K562 (cell line): Measurements from ENCODE around the gene LLGL2. TPM values are rescaled to one million over a fixed set of nuclear protein-coding genes. Genes with fewer than 3 reads are reported as not detected.

Source experiments
- ATAC-seq: fragments of 200-7000 bp; cut with Tn5 transposase; 3 replicates; pipeline ENCODE4 v1.9.1; 2020; ENCODE audit warnings: moderate library complexity
- BruUV-seq: library from RNA; stranded (reverse); fragments of 400-500 nt; replicated peaks from 2 replicates; lab custom pipeline; 2021; lab: Mats Ljungman, UMichigan
- CTCF ChIA-PET: fragments of 300-600 bp; formaldehyde crosslinking; extraction: SDS; loops from one replicate; lab custom pipeline; 2021; ENCODE audit warnings: low intra/inter-chr PET ratio; lab: Yijun Ruan, JAX
- POLR2A ChIA-PET: fragments of 300-600, 350-650 bp; sonication (Branson Sonifier 250); formaldehyde crosslinking; extraction: SDS; loops from one replicate; lab custom pipeline; 2021; ENCODE audit warnings: antibody characterized with exemption, inconsistent platforms; lab: Yijun Ruan, JAX
- DNase-seq, 4 experiments: peaks; one replicate each; pipeline versions ENCODE4 v3.0.0 to v3.0.0-alpha.2; 2011 to 2018; ENCODE audit warnings: low spot score in 3 of 4, mixed read lengths in 3 of 4; ENCODE audit errors: extremely low read depth in 1 of 4
- FAIRE-seq: peaks from 2 replicates; lab custom pipeline; 2011; peaks lifted over from hg19 to GRCh38; lab: Jason Lieb, UNC
- H2AFZ ChIP-seq: 2 replicates; pipeline ENCODE4 v1.6.0; 2011; ENCODE audit warnings: low read depth, low read length, control low read depth, inconsistent platforms
- H3K27ac ChIP-seq: fragments of 200-600 bp; 3 replicates; pipeline ENCODE4 v1.8.0; 2011; ENCODE audit warnings: low read depth, mild to moderate bottlenecking, control low read depth, inconsistent platforms, low read length, moderate library complexity, mixed read lengths; ENCODE audit errors: extremely low read depth
- H3K27me3 ChIP-seq, 2 experiments: fragments of 300-600 bp in 1 of 2; 2 replicates in 1 of 2; 3 replicates in 1 of 2; pipeline versions ENCODE4 v1.6.0 to v1.8.0; 2011; ENCODE audit warnings: inconsistent platforms in 2 of 2, low read length in 2 of 2, mild to moderate bottlenecking in 1 of 2, mixed read lengths in 1 of 2, moderate library complexity in 1 of 2; ENCODE audit not compliant: control insufficient read depth in 2 of 2, insufficient read depth in 2 of 2
- H3K36me3 ChIP-seq: fragments of 300-600 bp; 3 replicates; pipeline ENCODE4 v1.8.0; 2011; ENCODE audit warnings: mild to moderate bottlenecking, low read length, inconsistent platforms; ENCODE audit not compliant: control insufficient read depth, insufficient read depth
- H3K4me1 ChIP-seq, 2 experiments: fragments of 200-600 bp in 1 of 2; replicated peaks in 1 of 2; 2 replicates in 1 of 2; 3 replicates in 1 of 2; pipeline versions ENCODE4 v1.5.1 to v1.8.0; 2011; ENCODE audit warnings: inconsistent platforms in 2 of 2, low read length in 2 of 2, mild to moderate bottlenecking in 1 of 2, mixed read lengths in 1 of 2, moderate library complexity in 1 of 2; ENCODE audit not compliant: control insufficient read depth in 2 of 2, insufficient read depth in 2 of 2
- H3K4me2 ChIP-seq: 2 replicates; pipeline ENCODE4 v1.6.1; 2011; ENCODE audit warnings: low read length, control low read depth, inconsistent platforms, mixed read lengths; ENCODE audit not compliant: insufficient read depth
- H3K4me3 ChIP-seq: fragments of 200-600 bp; sonication (generic), shearing (Covaris generic); 2 replicates; pipeline ENCODE4 v1.5.1; 2016; ENCODE audit warnings: control low read depth, inconsistent platforms
- H3K79me2 ChIP-seq: fragments of 200-600 bp; 3 replicates; pipeline ENCODE4 v1.8.0; 2011; ENCODE audit warnings: low read length, inconsistent platforms; ENCODE audit not compliant: control insufficient read depth, insufficient read depth
- H3K9ac ChIP-seq, 2 experiments: 2 replicates each; pipeline versions ENCODE4 v1.6.0 to v1.6.1; 2011; ENCODE audit warnings: low read depth in 2 of 2, low read length in 2 of 2, control low read depth in 1 of 2, inconsistent platforms in 1 of 2, mild to moderate bottlenecking in 1 of 2, mixed read lengths in 1 of 2; ENCODE audit not compliant: insufficient read depth in 1 of 2
- H3K9me1 ChIP-seq: one replicate; pipeline ENCODE4 v1.6.0; 2011; ENCODE audit warnings: inconsistent platforms, mild to moderate bottlenecking, low read length, moderate library complexity; ENCODE audit not compliant: control insufficient read depth, insufficient read depth
- H3K9me3 ChIP-seq: replicated peaks from 2 replicates; pipeline ENCODE4 v1.5.1; 2011; ENCODE audit warnings: low read depth, low read length, inconsistent platforms; ENCODE audit not compliant: control insufficient read depth, insufficient read depth
- H4K20me1 ChIP-seq: replicated peaks from 2 replicates; pipeline ENCODE4 v1.6.1; 2011; ENCODE audit warnings: low read length, inconsistent platforms, mixed read lengths; ENCODE audit not compliant: control insufficient read depth, insufficient read depth
- ADNP ChIP-seq: fragments of 200-800 bp; sonication (Bioruptor generic); IDR thresholded peaks from 2 replicates; pipeline ENCODE4 v1.6.1; 2016; ENCODE audit warnings: missing genetic modification characterization, missing compliant biosample characterization
- FOXJ2 ChIP-seq: fragments of 200-800 bp; sonication (Bioruptor generic); IDR thresholded peaks from 2 replicates; pipeline ENCODE4 v1.6.1; 2016; ENCODE audit warnings: missing genetic modification characterization, missing compliant biosample characterization
- FOXK1 ChIP-seq: sonication (generic); formaldehyde crosslinking; IDR thresholded peaks from 2 replicates; pipeline ENCODE4 v1.8.0; 2022; ENCODE audit warnings: missing genetic modification reagents, mild to moderate bottlenecking, borderline replicate concordance
- HNRNPUL1 ChIP-seq: fragments of 200-400 bp; formaldehyde crosslinking; IDR thresholded peaks from 2 replicates; pipeline ENCODE4 v1.6.1; 2017; ENCODE audit warnings: low read length
- MEIS2 ChIP-seq: fragments of 450-650 bp; IDR thresholded peaks from 2 replicates; pipeline ENCODE4 v1.6.1; 2014; ENCODE audit warnings: mild to moderate bottlenecking; ENCODE audit not compliant: partially characterized antibody
- PHB2 ChIP-seq: fragments of 450-650 bp; IDR thresholded peaks from 2 replicates; pipeline ENCODE4 v1.6.1; 2017; ENCODE audit warnings: low read depth
- PPARD ChIP-seq: fragments of 250-450 bp; sonication (Bioruptor Pico); IDR thresholded peaks from 2 replicates; pipeline ENCODE4 v1.8.0; 2022; ENCODE audit warnings: inconsistent platforms, mild to moderate bottlenecking, moderate library complexity
- TRIM24 ChIP-seq, 2 experiments: fragments of 450-650 bp; IDR thresholded peaks; 2 replicates each; pipeline ENCODE4 v1.6.1; 2016
- ZNF217 ChIP-seq: sonication (generic); formaldehyde crosslinking; IDR thresholded peaks from 2 replicates; pipeline ENCODE4 v1.8.0; 2022; ENCODE audit warnings: mild to moderate bottlenecking, missing genetic modification reagents
- ZNF263 ChIP-seq: sonication (generic); formaldehyde crosslinking; IDR thresholded peaks from 2 replicates; pipeline ENCODE4 v1.8.0; 2022; ENCODE audit warnings: mild to moderate bottlenecking, missing genetic modification reagents, borderline replicate concordance
- WGBS: fragments of 100-300 bp; shearing (Covaris generic); methylation state at CpG from one replicate; pipeline ENCODE4 v1.1.6; 2016; ENCODE audit warnings: low coverage, mixed read lengths; ENCODE audit not compliant: insufficient coverage; ENCODE audit errors: missing lambda C conversion rate; 5-methylcytosine and 5-hydroxymethylcytosine counted together
- in situ Hi-C: fragments of 300-500 bp; cut with MboI; formaldehyde crosslinking; loops from 4 replicates; pipeline ENCODE4 v1.15.0; 2018; ENCODE audit warnings: inconsistent platforms, mixed read lengths
- intact Hi-C: fragments of 100-400 bp; cut with micrococcal nuclease; formaldehyde crosslinking; loops from 2 replicates; pipeline ENCODE4 v1.14.2; 2022
- polyA plus RNA-seq, 8 experiments: library from polyadenylated mRNA; depleted of rRNA in 4 of 8; stranded (reverse) in 5 of 8; unstranded in 3 of 8; fragments of >200 nt; fragmentation: Nextera tagmentation in 2 of 8; fragmentation: Illumina TruSeq in 1 of 8; extraction: Ambion mirVana in 2 of 8; extraction: Trizol in 1 of 8; gene quantifications; 2 replicates each; pipeline versions ENCODE4 v1.2.1 to v1.2.3, GENCODE V29; 2011 to 2014; ENCODE audit warnings: inconsistent platforms in 1 of 8, missing spikeins in 1 of 8
- total RNA-seq, 7 experiments: library from RNA; depleted of rRNA in 6 of 7; stranded (reverse); fragments of >200 nt in 6 of 7; fragmentation: Illumina TruSeq in 2 of 7; extraction: Trizol in 2 of 7; gene quantifications; 2 replicates each; pipeline versions ENCODE4 v1.2.1 to v1.2.3, GENCODE V29; 2011 to 2021; ENCODE audit warnings: low replicate concordance in 1 of 7
- TF ChIP-seq, protein P1 (sequence below): sonication (generic); formaldehyde crosslinking; IDR thresholded peaks from 2 replicates; pipeline ENCODE4 v1.8.1; 2023; ENCODE audit warnings: mild to moderate bottlenecking, missing genetic modification reagents
- TF ChIP-seq, protein P2 (sequence below): fragments of 450-650 bp; IDR thresholded peaks from 2 replicates; pipeline ENCODE4 v1.6.1; 2016; ENCODE audit warnings: mild to moderate bottlenecking

LLGL2 gene
- total and polyA plus RNA-seq, 9 of the 15 experiments (the other 6 are each of a cell fraction or from before 2014, with no cell fraction given): 0.32 to 24.4 (median 10.2) TPM

DNA sequence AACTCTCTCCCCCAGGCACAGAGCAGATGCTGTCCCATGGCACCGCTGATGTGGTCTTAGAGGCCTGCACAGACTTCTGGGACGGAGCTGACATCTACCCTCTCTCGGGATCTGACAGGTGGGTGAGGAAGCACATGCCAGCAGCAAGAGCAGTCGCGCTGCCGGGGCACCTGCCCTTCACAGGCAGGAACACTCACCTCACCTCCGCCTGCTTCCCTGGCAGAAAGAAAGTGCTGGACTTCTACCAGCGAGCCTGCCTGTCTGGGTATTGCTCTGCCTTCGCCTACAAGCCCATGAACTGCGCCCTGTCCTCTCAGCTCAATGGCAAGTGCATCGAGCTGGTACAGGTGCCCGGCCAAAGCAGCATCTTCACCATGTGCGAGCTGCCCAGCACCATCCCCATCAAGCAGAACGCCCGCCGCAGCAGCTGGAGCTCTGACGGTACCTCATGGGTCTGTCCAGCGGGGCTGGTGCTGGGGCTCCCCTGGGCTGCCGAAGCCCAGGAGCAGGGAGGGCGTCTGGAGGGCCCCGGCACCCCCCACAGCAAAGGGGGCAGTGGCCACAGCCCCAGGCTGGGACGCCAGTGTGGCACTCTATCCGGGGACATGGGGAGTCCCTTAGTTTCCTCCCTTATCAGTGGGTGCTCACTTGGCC lies 31.9 kb upstream of the LLGL2 start:
- Histone ChIP-seq H3K4me1 (peaks cover 0 to 26% of the 10 kb centered on the region in 2 experiments; a peak in 2 of 5 replicates), H3K4me3 (no peak overlapping the region), H4K20me1 (0 out of 2 replicates have a peak, but pooled peaks cover 3% of the 10 kb centered on the region), H3K36me3 (peaks cover 44% of the 10 kb centered on the region; the same call in 2 of the 3 replicates), H2AFZ (no peak overlapping the region), H3K9me3 (no peaks in the 10 kb centered on the region), H3K9me1 (peaks cover 3% of the 10 kb centered on the region), H3K4me2 (no peak overlapping the region), H3K27me3 (no peaks in the 10 kb centered on the region), H3K79me2 (no peaks in the 10 kb centered on the region), H3K27ac (no peak overlapping the region), H3K9ac (no peak overlapping the region; a peak in 1 of 4 replicates)
- TF ChIP-seq FOXK1 (CRISPR knock-in tag) (no peak), HNRNPUL1 (no peak), PPARD (CRISPR knock-in tag) (no peak), ZNF263 (no peak), PHB2 (no peak), ADNP (no peak), ZNF217 (CRISPR knock-in tag) (no peak), TRIM24 (IDR thresholded peaks at IDR 0.05) (no peak), MEIS2 (no peak), FOXJ2 (no peak)
- TF ChIP-seq, protein P1, sequence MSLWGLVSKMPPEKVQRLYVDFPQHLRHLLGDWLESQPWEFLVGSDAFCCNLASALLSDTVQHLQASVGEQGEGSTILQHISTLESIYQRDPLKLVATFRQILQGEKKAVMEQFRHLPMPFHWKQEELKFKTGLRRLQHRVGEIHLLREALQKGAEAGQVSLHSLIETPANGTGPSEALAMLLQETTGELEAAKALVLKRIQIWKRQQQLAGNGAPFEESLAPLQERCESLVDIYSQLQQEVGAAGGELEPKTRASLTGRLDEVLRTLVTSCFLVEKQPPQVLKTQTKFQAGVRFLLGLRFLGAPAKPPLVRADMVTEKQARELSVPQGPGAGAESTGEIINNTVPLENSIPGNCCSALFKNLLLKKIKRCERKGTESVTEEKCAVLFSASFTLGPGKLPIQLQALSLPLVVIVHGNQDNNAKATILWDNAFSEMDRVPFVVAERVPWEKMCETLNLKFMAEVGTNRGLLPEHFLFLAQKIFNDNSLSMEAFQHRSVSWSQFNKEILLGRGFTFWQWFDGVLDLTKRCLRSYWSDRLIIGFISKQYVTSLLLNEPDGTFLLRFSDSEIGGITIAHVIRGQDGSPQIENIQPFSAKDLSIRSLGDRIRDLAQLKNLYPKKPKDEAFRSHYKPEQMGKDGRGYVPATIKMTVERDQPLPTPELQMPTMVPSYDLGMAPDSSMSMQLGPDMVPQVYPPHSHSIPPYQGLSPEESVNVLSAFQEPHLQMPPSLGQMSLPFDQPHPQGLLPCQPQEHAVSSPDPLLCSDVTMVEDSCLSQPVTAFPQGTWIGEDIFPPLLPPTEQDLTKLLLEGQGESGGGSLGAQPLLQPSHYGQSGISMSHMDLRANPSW: no peak
- TF ChIP-seq, protein P2, sequence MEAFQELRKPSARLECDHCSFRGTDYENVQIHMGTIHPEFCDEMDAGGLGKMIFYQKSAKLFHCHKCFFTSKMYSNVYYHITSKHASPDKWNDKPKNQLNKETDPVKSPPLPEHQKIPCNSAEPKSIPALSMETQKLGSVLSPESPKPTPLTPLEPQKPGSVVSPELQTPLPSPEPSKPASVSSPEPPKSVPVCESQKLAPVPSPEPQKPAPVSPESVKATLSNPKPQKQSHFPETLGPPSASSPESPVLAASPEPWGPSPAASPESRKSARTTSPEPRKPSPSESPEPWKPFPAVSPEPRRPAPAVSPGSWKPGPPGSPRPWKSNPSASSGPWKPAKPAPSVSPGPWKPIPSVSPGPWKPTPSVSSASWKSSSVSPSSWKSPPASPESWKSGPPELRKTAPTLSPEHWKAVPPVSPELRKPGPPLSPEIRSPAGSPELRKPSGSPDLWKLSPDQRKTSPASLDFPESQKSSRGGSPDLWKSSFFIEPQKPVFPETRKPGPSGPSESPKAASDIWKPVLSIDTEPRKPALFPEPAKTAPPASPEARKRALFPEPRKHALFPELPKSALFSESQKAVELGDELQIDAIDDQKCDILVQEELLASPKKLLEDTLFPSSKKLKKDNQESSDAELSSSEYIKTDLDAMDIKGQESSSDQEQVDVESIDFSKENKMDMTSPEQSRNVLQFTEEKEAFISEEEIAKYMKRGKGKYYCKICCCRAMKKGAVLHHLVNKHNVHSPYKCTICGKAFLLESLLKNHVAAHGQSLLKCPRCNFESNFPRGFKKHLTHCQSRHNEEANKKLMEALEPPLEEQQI: no peak
- in situ Hi-C loops (no loop called here), intact Hi-C loops (no loop called here)
- FAIRE-seq: no peak
- ChIA-PET POLR2A (interaction anchor here (0.7 to 1.5 kb wide), 2 partner anchors 9 to 11 kb away, joined by 4 to 7 read pairs; no protein-coding TSS in a partner anchor), CTCF (no interaction called here)
- no peak for ATAC-seq
- 82% methylated on average over 23 of the region's 23 CpGs for WGBS
- DNase-seq: no peak
- no TSS peak for BruUV-seq
